HepG2 (cell line): ENCODE results near the gene CTAGE8. TPM values are rescaled to one million over a fixed set of nuclear protein-coding genes. Genes with fewer than 3 reads are reported as not detected.
"Not testable (repeated sequence)": the region's sequence is repeated elsewhere in the genome, so short reads cannot be mapped to it uniquely, and the experiment has no call there.

Experiments
- ATAC-seq: fragments of 200-7000 bp; cut with Tn5 transposase; 3 replicates; pipeline ENCODE4 v1.9.1; 2020; ENCODE audit warnings: mild to moderate bottlenecking, moderate library complexity
- BruUV-seq: library from RNA; stranded (reverse); fragments of 400-500 nt; replicated peaks from 2 replicates; lab custom pipeline; 2021; lab: Mats Ljungman, UMichigan
- CTCF ChIA-PET: fragments of 300-600 bp; formaldehyde crosslinking; extraction: SDS; loops from one replicate; lab custom pipeline; 2021; ENCODE audit warnings: low total read pairs, inconsistent platforms, low intra/inter-chr PET ratio; lab: Yijun Ruan, JAX
- POLR2A ChIA-PET: fragments of 350-600 bp; sonication (Branson Sonifier 250); formaldehyde crosslinking; loops from one replicate; lab custom pipeline; 2020; ENCODE audit warnings: antibody characterized with exemption, inconsistent platforms; lab: Yijun Ruan, JAX
- DNase-seq: peaks from one replicate; pipeline ENCODE4 v3.0.0-alpha.2; 2015; ENCODE audit warnings: low spot score
- FAIRE-seq: peaks from 3 replicates; lab custom pipeline; 2011; peaks lifted over from hg19 to GRCh38; lab: Jason Lieb, UNC
- H2AFZ ChIP-seq: one replicate; pipeline ENCODE4 v1.6.1; 2011; ENCODE audit warnings: low read length, inconsistent platforms
- H3K27ac ChIP-seq: fragments of 300-600 bp; 3 replicates; pipeline ENCODE4 v1.8.0; 2011; ENCODE audit warnings: mixed run types, mild to moderate bottlenecking, mixed read lengths, low read length, inconsistent platforms; ENCODE audit not compliant: insufficient read depth; ENCODE audit errors: extremely low read length
- H3K27me3 ChIP-seq, 2 experiments: fragments of 200-600 bp in 1 of 2; 2 replicates in 1 of 2; 3 replicates in 1 of 2; pipeline versions ENCODE4 v1.6.0 to v1.8.0; 2011; ENCODE audit warnings: low read length in 2 of 2, mild to moderate bottlenecking in 2 of 2, moderate library complexity in 2 of 2, inconsistent platforms in 1 of 2; ENCODE audit not compliant: insufficient read depth in 2 of 2, control insufficient read depth in 1 of 2
- H3K36me3 ChIP-seq, 2 experiments: fragments of 200-600 bp in 1 of 2; replicated peaks in 1 of 2; 2 replicates in 1 of 2; 3 replicates in 1 of 2; pipeline versions ENCODE4 v1.5.1 to v1.8.0; 2011; ENCODE audit warnings: low read length in 2 of 2, inconsistent platforms in 1 of 2; ENCODE audit not compliant: insufficient read depth in 2 of 2, control insufficient read depth in 1 of 2
- H3K4me1 ChIP-seq: 2 replicates; pipeline ENCODE4 v1.5.1; 2012; ENCODE audit warnings: low read length, inconsistent platforms; ENCODE audit not compliant: insufficient read depth
- H3K4me2 ChIP-seq: 2 replicates; pipeline ENCODE4 v1.6.0; 2011; ENCODE audit warnings: low read depth, low read length, inconsistent platforms
- H3K4me3 ChIP-seq, 3 experiments: fragments of 200-600 bp in 1 of 3; sonication (generic), shearing (Covaris generic) in 1 of 3; replicated peaks in 1 of 3; 2 replicates each; pipeline ENCODE4 v1.5.1; 2011 to 2016; ENCODE audit warnings: low read length in 3 of 3, inconsistent platforms in 2 of 3, low read depth in 2 of 3, mild to moderate bottlenecking in 2 of 3, control low read depth in 1 of 3, mixed read lengths in 1 of 3; ENCODE audit not compliant: insufficient read depth in 1 of 3
- H3K79me2 ChIP-seq: one replicate; pipeline ENCODE4 v1.6.1; 2011; ENCODE audit warnings: low read length, inconsistent platforms; ENCODE audit not compliant: insufficient read depth
- H3K9ac ChIP-seq: 2 replicates; pipeline ENCODE4 v1.6.0; 2011; ENCODE audit warnings: mild to moderate bottlenecking, low read depth, low read length, inconsistent platforms; ENCODE audit not compliant: insufficient read depth
- H3K9me3 ChIP-seq: 2 replicates; pipeline ENCODE4 v1.5.1; 2012; ENCODE audit warnings: mild to moderate bottlenecking, low read length
- H4K20me1 ChIP-seq: 2 replicates; pipeline ENCODE4 v1.6.0; 2011; ENCODE audit warnings: inconsistent platforms, mild to moderate bottlenecking, low read length, moderate library complexity; ENCODE audit not compliant: insufficient read depth
- BRD4 ChIP-seq: sonication (generic); formaldehyde crosslinking; IDR thresholded peaks from 2 replicates; pipeline ENCODE4 v1.4.0; 2020; ENCODE audit warnings: missing genetic modification reagents
- EED ChIP-seq: sonication (generic); formaldehyde crosslinking; IDR thresholded peaks from 2 replicates; pipeline ENCODE4 v1.5.0; 2020; ENCODE audit warnings: mild to moderate bottlenecking, missing genetic modification reagents
- HES4 ChIP-seq: sonication (generic); formaldehyde crosslinking; IDR thresholded peaks from 2 replicates; pipeline ENCODE4 v1.9.0; 2021; ENCODE audit warnings: mild to moderate bottlenecking, missing genetic modification reagents, borderline replicate concordance
- MBNL3 ChIP-seq: fragments of 250-450 bp; sonication (Bioruptor Pico); conservative IDR thresholded peaks from 2 replicates; pipeline ENCODE4 v1.8.0; 2022; ENCODE audit warnings: mild to moderate bottlenecking, inconsistent platforms
- MED1 ChIP-seq: sonication (generic); formaldehyde crosslinking; IDR thresholded peaks from 2 replicates; pipeline ENCODE4 v1.4.0; 2020; ENCODE audit warnings: missing genetic modification reagents
- POLR2G ChIP-seq: fragments of 200-400 bp; formaldehyde crosslinking; IDR thresholded peaks from 2 replicates; pipeline ENCODE4 v1.6.1; 2018; ENCODE audit warnings: mild to moderate bottlenecking, low read depth, low read length, moderate library complexity
- SMAD3 ChIP-seq: sonication (generic); formaldehyde crosslinking; IDR thresholded peaks from 2 replicates; pipeline ENCODE4 v1.4.0; 2020; ENCODE audit warnings: missing genetic modification reagents
- TBX2 ChIP-seq: sonication (generic); formaldehyde crosslinking; IDR thresholded peaks from 2 replicates; pipeline ENCODE4 v1.5.0; 2020; ENCODE audit warnings: missing genetic modification reagents, mild to moderate bottlenecking, borderline replicate concordance
- TCF7 ChIP-seq: sonication (generic); IDR thresholded peaks from 2 replicates; pipeline ENCODE4 v1.6.1; 2016; ENCODE audit warnings: antibody characterized with exemption, low read depth
- TSC22D2 ChIP-seq: sonication (generic); formaldehyde crosslinking; IDR thresholded peaks from 2 replicates; pipeline ENCODE4 v1.5.1; 2020; ENCODE audit warnings: missing genetic modification reagents, mild to moderate bottlenecking, borderline replicate concordance
- ZNF354B ChIP-seq: sonication (generic); formaldehyde crosslinking; IDR thresholded peaks from 2 replicates; pipeline ENCODE4 v1.8.0; 2022; ENCODE audit warnings: mild to moderate bottlenecking, missing genetic modification reagents
- ZNF44 ChIP-seq: sonication (generic); formaldehyde crosslinking; IDR thresholded peaks from 2 replicates; pipeline ENCODE4 v1.5.1; 2020; ENCODE audit warnings: mild to moderate bottlenecking, missing genetic modification reagents
- ZNF501 ChIP-seq: sonication (generic); formaldehyde crosslinking; IDR thresholded peaks from 2 replicates; pipeline ENCODE4 v1.5.1; 2020; ENCODE audit warnings: mild to moderate bottlenecking, moderate library complexity, missing genetic modification reagents
- ZNF747 ChIP-seq: sonication (generic); formaldehyde crosslinking; IDR thresholded peaks from 2 replicates; pipeline ENCODE4 v1.8.1; 2023; ENCODE audit warnings: missing genetic modification reagents, mild to moderate bottlenecking, borderline replicate concordance
- ZNF772 ChIP-seq: sonication (generic); formaldehyde crosslinking; IDR thresholded peaks from 2 replicates; pipeline ENCODE4 v1.5.0; 2020; ENCODE audit warnings: mild to moderate bottlenecking, missing genetic modification reagents
- ZNF788 ChIP-seq: sonication (generic); formaldehyde crosslinking; IDR thresholded peaks from 2 replicates; pipeline ENCODE4 v1.5.0; 2020; ENCODE audit warnings: mild to moderate bottlenecking, missing genetic modification reagents, borderline replicate concordance
- ZSCAN29 ChIP-seq: sonication (generic); formaldehyde crosslinking; conservative IDR thresholded peaks from 2 replicates; pipeline ENCODE4 v1.4.0; 2020; ENCODE audit warnings: mild to moderate bottlenecking, missing genetic modification reagents
- WGBS: methylation state at CpG from one replicate; pipeline ENCODE4 v1.1.6; 2017; ENCODE audit warnings: low lambda C conversion rate; 5-methylcytosine and 5-hydroxymethylcytosine counted together
- in situ Hi-C: cut with HindIII; loops from 2 replicates; pipeline ENCODE4 v1.10.0; 2017; ENCODE audit warnings: low pct_unique_long_range_greater_than_20kb; ENCODE audit not compliant: extremely low pct_ligation_motif_present
- intact Hi-C: fragments of 100-400 bp; cut with micrococcal nuclease; formaldehyde crosslinking; loops from one replicate; pipeline ENCODE4 v1.10.0; 2022; ENCODE audit not compliant: unreplicated experiment
- polyA plus RNA-seq, 8 experiments: library from polyadenylated mRNA; depleted of rRNA in 3 of 8; stranded (reverse) in 7 of 8; unstranded in 1 of 8; fragments of >200 nt; fragmentation: Illumina TruSeq in 4 of 8; extraction: Trizol in 4 of 8; gene quantifications; 2 replicates each; pipeline versions ENCODE4 v1.2.1 to v1.2.3, GENCODE V29; 2011 to 2016; ENCODE audit warnings: low read depth in 4 of 8, missing spikeins in 1 of 8, mixed read lengths in 1 of 8; ENCODE audit not compliant: insufficient read depth in 1 of 8
- total RNA-seq, 5 experiments: library from RNA; depleted of rRNA; stranded (reverse); fragments of >200 nt; fragmentation: Illumina TruSeq; extraction: Trizol; gene quantifications; 2 replicates each; pipeline ENCODE4 v1.2.3, GENCODE V29; 2016; ENCODE audit warnings: low read depth in 1 of 5
- TF ChIP-seq, protein P1 (sequence below), 2 experiments: fragments of 450-650 bp in 1 of 2; sonication (generic) in 1 of 2; formaldehyde crosslinking; IDR thresholded peaks; 2 replicates each; pipeline versions ENCODE4 v1.5.0 to v1.8.0; 2020 to 2022; ENCODE audit warnings: mild to moderate bottlenecking in 1 of 2, missing genetic modification reagents in 1 of 2
- TF ChIP-seq, protein P2 (sequence below): sonication (generic); formaldehyde crosslinking; IDR thresholded peaks from 2 replicates; pipeline ENCODE4 v1.5.1; 2020; ENCODE audit warnings: mild to moderate bottlenecking, missing genetic modification reagents

Gene CTAGE8
- total and polyA plus RNA-seq, 2 of the 13 experiments (the other 11 are each of a cell fraction or from before 2014, with no cell fraction given), result not detected

DNA sequence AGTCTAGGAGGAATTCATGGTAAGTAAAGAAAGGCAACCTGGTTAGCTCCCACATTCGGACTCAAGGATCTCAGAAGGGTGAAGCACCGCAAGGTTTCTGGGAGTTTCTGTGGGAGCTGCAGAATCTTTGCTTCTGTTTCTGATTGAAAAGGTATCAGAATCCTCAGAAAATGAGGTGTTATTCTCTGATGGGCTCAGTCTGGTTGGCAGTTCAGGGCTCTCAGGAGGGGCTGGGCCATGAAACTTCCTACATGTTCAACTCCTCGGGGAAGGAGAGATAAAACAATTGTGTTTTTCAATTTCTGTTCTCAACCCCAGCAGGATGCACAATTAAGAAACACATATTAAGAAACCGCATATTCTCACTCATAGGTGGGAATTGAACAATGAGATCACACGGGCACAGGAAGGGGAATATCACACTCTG is 13.6 kb downstream of the CTAGE8 start:
- TF ChIP-seq ZNF747 (CRISPR knock-in tag), result no peak
- no peak for TF ChIP-seq HES4 (CRISPR knock-in tag)
- no peak for TF ChIP-seq POLR2G
- TF ChIP-seq BRD4, result no peak
- no peak for TF ChIP-seq ZNF44 (CRISPR knock-in tag)
- TF ChIP-seq ZSCAN29 (CRISPR knock-in tag), result no peak
- TF ChIP-seq ZNF772 (CRISPR knock-in tag), result no peak
- no peak for TF ChIP-seq SMAD3 (CRISPR knock-in tag)
- TF ChIP-seq, protein P1, sequence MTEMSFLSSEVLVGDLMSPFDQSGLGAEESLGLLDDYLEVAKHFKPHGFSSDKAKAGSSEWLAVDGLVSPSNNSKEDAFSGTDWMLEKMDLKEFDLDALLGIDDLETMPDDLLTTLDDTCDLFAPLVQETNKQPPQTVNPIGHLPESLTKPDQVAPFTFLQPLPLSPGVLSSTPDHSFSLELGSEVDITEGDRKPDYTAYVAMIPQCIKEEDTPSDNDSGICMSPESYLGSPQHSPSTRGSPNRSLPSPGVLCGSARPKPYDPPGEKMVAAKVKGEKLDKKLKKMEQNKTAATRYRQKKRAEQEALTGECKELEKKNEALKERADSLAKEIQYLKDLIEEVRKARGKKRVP (CRISPR knock-in tag; IDR thresholded peaks at IDR 0.05), result no peak
- no peak for TF ChIP-seq MBNL3 (CRISPR knock-in tag)
- no peak for TF ChIP-seq TCF7
- no peak for TF ChIP-seq ZNF788 (CRISPR knock-in tag)
- no peak for TF ChIP-seq MED1 (CRISPR knock-in tag)
- TF ChIP-seq EED, result no peak
- no peak for TF ChIP-seq TSC22D2 (CRISPR knock-in tag)
- no peak for TF ChIP-seq ZNF354B (CRISPR knock-in tag)
- TF ChIP-seq ZNF501 (CRISPR knock-in tag), result no peak
- no peak for TF ChIP-seq TBX2
- TF ChIP-seq, protein P2, sequence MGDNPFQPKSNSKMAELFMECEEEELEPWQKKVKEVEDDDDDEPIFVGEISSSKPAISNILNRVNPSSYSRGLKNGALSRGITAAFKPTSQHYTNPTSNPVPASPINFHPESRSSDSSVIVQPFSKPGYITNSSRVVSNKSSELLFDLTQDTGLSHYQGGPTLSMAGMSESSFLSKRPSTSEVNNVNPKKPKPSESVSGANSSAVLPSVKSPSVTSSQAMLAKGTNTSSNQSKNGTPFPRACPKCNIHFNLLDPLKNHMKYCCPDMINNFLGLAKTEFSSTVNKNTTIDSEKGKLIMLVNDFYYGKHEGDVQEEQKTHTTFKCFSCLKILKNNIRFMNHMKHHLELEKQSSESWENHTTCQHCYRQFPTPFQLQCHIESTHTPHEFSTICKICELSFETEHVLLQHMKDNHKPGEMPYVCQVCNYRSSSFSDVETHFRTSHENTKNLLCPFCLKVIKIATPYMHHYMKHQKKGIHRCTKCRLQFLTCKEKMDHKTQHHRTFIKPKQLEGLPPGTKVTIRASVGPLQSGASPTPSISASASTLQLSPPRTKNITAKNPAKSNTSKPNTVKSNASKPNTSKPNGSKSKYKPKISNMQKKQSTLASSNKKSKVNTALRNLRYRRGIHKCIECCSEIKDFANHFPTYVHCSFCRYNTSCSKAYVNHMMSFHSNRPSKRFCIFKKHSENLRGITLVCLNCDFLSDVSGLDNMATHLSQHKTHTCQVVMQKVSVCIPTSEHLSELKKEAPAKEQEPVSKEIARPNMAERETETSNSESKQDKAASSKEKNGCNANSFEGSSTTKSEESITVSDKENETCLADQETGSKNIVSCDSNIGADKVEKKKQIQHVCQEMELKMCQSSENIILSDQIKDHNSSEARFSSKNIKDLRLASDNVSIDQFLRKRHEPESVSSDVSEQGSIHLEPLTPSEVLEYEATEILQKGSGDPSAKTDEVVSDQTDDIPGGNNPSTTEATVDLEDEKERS (CRISPR knock-in tag), result no peak
- no peak overlapping the region for H3K4me3 ChIP-seq
- no peaks in the 10 kb centered on the region for H3K79me2 ChIP-seq
- H4K20me1 ChIP-seq, result no peaks in the 10 kb centered on the region
- intact Hi-C loops, result no loop called here
- ChIA-PET CTCF (no interaction called here), POLR2A (no interaction called here)
- no peak overlapping the region for H3K9ac ChIP-seq
- no peaks in the 10 kb centered on the region for H3K36me3 ChIP-seq
- in situ Hi-C loops, result no loop called here
- no peak overlapping the region for H3K4me2 ChIP-seq
- no peaks in the 10 kb centered on the region for H3K9me3 ChIP-seq
- no peaks in the 10 kb centered on the region for H3K4me1 ChIP-seq
- whole genome bisulfite sequencing, result 13% methylated on average over 4 of the region's 5 CpGs
- DNase-seq (no peak), FAIRE-seq (no peak), ATAC-seq (no peak)
- H2AFZ ChIP-seq, result no peak overlapping the region
- H3K27me3 ChIP-seq, result no peaks in the 10 kb centered on the region
- BruUV-seq, result no TSS peak
- no peak overlapping the region for H3K27ac ChIP-seq

DNA sequence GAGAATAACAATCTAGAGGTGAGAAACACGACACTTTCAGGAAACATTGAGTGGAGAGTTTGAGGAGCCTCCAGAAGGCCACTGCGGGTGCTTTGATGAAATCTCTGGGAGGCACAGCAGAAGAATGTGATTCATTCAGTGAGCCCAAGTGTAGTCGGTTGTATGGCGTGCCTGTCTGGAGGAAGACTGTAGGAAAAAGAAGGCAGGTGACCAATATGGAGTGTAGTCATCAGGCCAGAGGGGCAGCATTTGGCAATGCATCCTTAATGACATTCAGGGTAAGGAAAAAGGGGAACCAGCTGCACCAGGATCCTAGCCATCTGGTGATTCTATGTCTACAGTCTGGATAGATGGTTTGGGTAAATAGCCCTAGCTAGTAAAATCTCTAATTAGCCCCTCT is 16.8 kb downstream of the CTAGE8 start:
- H3K9ac ChIP-seq, H3K27ac ChIP-seq, H3K4me3 ChIP-seq, H3K4me1 ChIP-seq, H3K36me3 ChIP-seq, H3K27me3 ChIP-seq, H3K79me2 ChIP-seq, in situ Hi-C loops, POLR2A ChIA-PET, H3K9me3 ChIP-seq, H4K20me1 ChIP-seq, DNase-seq, CTCF ChIA-PET, FAIRE-seq, BruUV-seq, ATAC-seq, H3K4me2 ChIP-seq, intact Hi-C loops, H2AFZ ChIP-seq: not testable (repeated sequence)
- no CpG with 5 or more reads among the region's 4 CpGs for WGBS
